Measurements from ENCODE around the gene WDFY1.
"Not testable (repeated sequence)": the region's sequence is repeated elsewhere in the genome, so short reads cannot be mapped to it uniquely, and the experiment has no call there.

Gene WDFY1

DNA sequence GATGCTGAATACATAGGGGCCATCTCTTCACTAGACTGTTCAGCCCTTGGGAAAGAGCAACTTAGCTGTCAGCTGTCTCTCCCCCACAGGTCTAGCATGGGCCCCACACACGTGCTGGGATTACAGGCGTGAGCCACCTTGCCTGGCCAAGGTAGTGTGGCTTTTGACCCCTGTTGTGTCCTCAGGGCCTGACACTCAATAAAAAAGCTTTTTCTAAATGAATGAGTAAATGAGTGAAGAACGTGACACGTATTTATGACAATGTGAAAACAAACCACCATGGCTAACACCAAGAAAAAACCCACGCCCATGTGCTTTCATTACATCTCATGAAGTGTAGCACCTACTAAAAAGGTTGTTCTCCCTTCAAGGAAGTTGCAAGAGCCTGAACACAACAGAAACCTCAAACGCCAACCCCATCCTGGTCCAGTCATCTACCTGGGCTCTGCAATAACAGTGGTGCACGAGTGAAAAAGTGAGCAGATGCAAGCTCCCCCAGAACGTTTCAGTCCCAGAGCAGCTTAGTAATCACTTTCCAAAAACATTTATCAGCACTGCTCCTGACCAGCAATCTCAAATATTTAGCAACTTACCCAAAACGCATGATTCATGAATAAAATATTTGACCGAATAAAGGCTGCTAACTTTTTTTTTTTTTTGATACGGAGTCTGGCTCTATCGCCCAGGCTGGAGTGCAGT lies 3.4 kb downstream of the WDFY1 start:
- TF ChIP-seq, protein P1, sequence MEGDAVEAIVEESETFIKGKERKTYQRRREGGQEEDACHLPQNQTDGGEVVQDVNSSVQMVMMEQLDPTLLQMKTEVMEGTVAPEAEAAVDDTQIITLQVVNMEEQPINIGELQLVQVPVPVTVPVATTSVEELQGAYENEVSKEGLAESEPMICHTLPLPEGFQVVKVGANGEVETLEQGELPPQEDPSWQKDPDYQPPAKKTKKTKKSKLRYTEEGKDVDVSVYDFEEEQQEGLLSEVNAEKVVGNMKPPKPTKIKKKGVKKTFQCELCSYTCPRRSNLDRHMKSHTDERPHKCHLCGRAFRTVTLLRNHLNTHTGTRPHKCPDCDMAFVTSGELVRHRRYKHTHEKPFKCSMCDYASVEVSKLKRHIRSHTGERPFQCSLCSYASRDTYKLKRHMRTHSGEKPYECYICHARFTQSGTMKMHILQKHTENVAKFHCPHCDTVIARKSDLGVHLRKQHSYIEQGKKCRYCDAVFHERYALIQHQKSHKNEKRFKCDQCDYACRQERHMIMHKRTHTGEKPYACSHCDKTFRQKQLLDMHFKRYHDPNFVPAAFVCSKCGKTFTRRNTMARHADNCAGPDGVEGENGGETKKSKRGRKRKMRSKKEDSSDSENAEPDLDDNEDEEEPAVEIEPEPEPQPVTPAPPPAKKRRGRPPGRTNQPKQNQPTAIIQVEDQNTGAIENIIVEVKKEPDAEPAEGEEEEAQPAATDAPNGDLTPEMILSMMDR (IDR thresholded peaks at IDR 0.05; ENCODE audit: low read depth, low read length, missing control alignments), result no peak
- no peak overlapping the region for H3K4me3 ChIP-seq (replicated peaks; ENCODE audit: low read depth, low read length)
- DNase-seq (ENCODE audit: extremely low read depth, low read depth), result no peak

DNA sequence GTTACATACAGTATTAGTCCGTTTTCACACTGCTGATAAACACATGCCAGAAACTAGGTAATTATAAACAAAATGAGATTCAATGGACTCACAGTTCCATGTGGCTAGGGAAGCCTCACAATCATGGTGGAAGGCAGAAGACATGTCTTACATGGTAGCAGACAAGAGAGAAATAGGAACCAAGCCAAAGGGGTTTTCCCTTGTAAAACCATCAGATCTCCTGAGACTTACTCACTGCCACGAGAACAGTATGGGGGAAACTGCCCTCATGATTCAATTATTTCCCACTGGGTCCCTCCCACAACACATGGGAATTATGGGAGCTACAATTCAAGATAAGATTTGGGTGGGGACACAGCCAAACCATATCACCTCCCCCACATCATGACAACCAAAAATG lies 5.7 kb downstream of the WDFY1 start:
- H3K4me3 ChIP-seq (replicated peaks; ENCODE audit: low read depth, low read length); DNase-seq (ENCODE audit: extremely low read depth, low read depth): not testable (repeated sequence)

DNA sequence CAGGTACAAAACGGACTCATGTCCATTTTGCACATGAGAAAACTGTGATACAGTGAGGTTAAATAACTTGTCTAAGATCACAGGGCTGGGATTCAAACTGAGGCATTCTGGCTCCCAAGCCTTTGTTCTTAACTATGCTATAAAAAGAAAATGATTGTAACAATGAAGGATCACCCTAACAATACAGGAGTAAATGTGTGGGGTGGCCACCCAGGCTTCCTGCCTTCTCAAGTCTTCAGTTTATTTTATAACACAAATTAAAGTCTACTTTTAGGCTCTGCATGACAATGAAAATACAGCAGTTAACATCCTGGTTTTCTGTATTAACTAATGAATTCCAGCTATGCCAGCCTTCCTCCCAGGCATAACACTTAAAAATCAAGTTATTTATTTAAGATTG lies 7.6 kb downstream of the WDFY1 start:
- no peak for DNase-seq (ENCODE audit: extremely low read depth, low read depth)
- TF ChIP-seq, protein P1 (IDR thresholded peaks at IDR 0.05; ENCODE audit: low read depth, low read length, missing control alignments), result no peak
- no peak overlapping the region for H3K4me3 ChIP-seq (replicated peaks; ENCODE audit: low read depth, low read length)

DNA sequence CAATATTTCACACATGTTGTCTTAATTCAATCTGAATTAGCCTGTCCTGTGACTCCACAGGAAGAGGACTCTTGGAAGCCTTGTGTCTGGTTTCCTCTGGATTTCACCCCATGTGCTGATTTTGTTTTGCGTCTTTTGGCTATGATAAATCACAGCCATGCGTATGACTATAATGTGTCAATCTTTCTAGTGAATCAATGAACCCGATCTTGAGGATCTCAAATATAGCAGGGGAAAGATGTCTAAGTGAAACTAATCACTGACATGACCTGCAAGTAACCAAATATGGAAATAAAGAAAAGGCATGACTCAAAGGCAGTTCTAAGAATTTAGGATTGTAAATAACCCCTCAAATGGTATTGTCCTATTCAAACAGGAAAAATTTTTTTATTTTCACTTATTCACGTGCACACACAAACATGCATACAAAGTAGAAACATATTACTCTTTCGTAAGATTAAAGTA lies 8.2 kb downstream of the WDFY1 start:
- TF ChIP-seq, protein P1 (IDR thresholded peaks at IDR 0.05; ENCODE audit: low read depth, low read length, missing control alignments), result no peak
- H3K4me3 ChIP-seq (replicated peaks; ENCODE audit: low read depth, low read length), result no peak overlapping the region
- DNase-seq (ENCODE audit: extremely low read depth, low read depth), result no peak

DNA sequence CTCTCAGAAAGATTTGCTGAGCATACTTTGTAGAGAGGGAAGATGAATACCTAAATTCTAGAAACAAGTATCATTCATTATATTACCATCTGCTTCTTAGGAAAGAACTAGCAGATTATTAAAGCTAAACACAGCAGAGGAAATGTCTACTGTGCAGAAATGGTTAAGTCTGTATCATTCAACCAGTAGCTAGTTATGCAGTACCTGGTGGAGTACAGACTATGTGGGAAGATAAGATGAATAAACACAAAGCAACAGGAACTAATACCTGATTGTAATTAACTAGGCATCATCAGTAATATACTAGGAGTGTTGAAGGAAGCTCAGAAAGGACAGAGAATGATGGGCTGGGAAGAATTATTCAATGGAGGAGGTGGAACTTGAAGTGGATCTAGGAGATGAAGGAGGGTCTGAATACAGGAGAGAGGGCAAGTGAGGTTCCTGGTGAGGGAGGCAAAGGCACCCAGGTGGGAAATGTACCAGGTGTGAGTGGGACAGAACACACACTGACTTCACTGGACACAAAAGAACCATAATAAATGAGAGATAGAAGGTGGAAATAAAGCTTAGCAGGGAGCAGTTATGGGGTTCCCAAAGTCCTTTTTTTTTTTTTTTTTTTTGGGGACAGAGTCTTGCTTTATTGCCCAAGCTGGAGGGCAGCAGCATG lies 9.5 kb downstream of the WDFY1 start:
- no peak overlapping the region for H3K4me3 ChIP-seq (replicated peaks; ENCODE audit: low read depth, low read length)
- DNase-seq (ENCODE audit: extremely low read depth, low read depth), result no peak
- TF ChIP-seq, protein P1 (IDR thresholded peaks at IDR 0.05; ENCODE audit: low read depth, low read length, missing control alignments), result no peak

DNA sequence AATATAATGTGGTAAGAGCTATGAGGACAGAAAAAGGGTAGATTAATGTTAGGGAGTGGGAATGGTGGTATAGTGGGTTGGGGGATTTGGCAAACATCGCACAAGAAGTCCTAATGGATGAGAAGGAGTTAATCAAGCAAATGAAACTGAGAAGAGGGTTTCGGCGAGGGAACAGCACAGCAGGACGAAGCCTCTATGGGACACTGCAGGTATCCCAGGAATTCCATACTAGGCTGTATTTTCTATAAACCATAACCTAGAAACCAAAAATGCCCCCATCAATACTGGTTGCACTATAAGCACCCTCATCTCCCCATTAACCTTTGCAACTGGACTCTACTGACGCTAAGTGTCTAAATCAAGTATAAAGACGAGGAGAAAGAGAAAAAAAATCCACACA lies 10.3 kb downstream of the WDFY1 start:
- TF ChIP-seq, protein P1 (IDR thresholded peaks at IDR 0.05; ENCODE audit: low read depth, low read length, missing control alignments), result no peak
- no peak for DNase-seq (ENCODE audit: extremely low read depth, low read depth)
- no peak overlapping the region for H3K4me3 ChIP-seq (replicated peaks; ENCODE audit: low read depth, low read length)

All from HFF-Myc (cell line).